Loucy (cell line): ENCODE data around the gene SNX19.

Experiments
- H2AFZ ChIP-seq: fragments of 200-600 bp; sonication (generic); 2 replicates; pipeline ENCODE4 v1.6.0; 2016; ENCODE audit warnings: antibody characterized with exemption, mild to moderate bottlenecking, low read length, moderate library complexity
- H3F3A ChIP-seq: fragments of 200-600 bp; 2 replicates; pipeline ENCODE4 v1.6.0; 2016; ENCODE audit warnings: antibody characterized with exemption, low read depth, mild to moderate bottlenecking
- H3K27me3 ChIP-seq: fragments of 200-600 bp; sonication (generic); 2 replicates; pipeline ENCODE4 v1.6.1; 2014; ENCODE audit warnings: low read length, mild to moderate bottlenecking; ENCODE audit not compliant: insufficient read depth, poor library complexity, severe bottlenecking
- H3K36me3 ChIP-seq: fragments of 200-600 bp; sonication (generic); 2 replicates; pipeline ENCODE4 v1.6.1; 2016; ENCODE audit warnings: low read length; ENCODE audit not compliant: insufficient read depth
- H3K4me1 ChIP-seq: fragments of 200-600 bp; sonication (generic); 2 replicates; pipeline ENCODE4 v1.5.1; 2014; ENCODE audit warnings: low read length, mild to moderate bottlenecking; ENCODE audit not compliant: insufficient read depth, poor library complexity, severe bottlenecking
- H3K4me2 ChIP-seq: fragments of 200-600 bp; sonication (generic); 2 replicates; pipeline ENCODE4 v1.6.0; 2014; ENCODE audit warnings: antibody characterized with exemption, low read length, low read depth, mild to moderate bottlenecking; ENCODE audit not compliant: poor library complexity, severe bottlenecking
- H3K4me3 ChIP-seq: fragments of 200-600 bp; sonication (generic); 2 replicates; pipeline ENCODE4 v1.5.1; 2014; ENCODE audit warnings: low read length, mild to moderate bottlenecking, mixed read lengths; ENCODE audit not compliant: poor library complexity, severe bottlenecking
- H3K79me2 ChIP-seq: fragments of 200-600 bp; sonication (generic); 2 replicates; pipeline ENCODE4 v1.6.1; 2014; ENCODE audit warnings: low read length; ENCODE audit not compliant: insufficient read depth
- H3K9ac ChIP-seq: fragments of 200-600 bp; sonication (generic); 2 replicates; pipeline ENCODE4 v1.6.0; 2014; ENCODE audit warnings: mild to moderate bottlenecking, low read depth, low read length, moderate library complexity; ENCODE audit not compliant: poor library complexity, severe bottlenecking
- H3K9me2 ChIP-seq: fragments of 200-600 bp; sonication (generic); replicated peaks from 2 replicates; pipeline ENCODE4 v1.6.1; 2016; ENCODE audit warnings: low read depth, low read length, mixed read lengths
- H3K9me3 ChIP-seq: fragments of 200-600 bp; sonication (generic); 2 replicates; pipeline ENCODE4 v1.6.1; 2014; ENCODE audit warnings: mild to moderate bottlenecking, antibody characterized with exemption, low read length, low read depth; ENCODE audit not compliant: insufficient read depth
- H4K20me1 ChIP-seq: fragments of 200-600 bp; sonication (generic); 2 replicates; pipeline ENCODE4 v1.6.0; 2014; ENCODE audit warnings: antibody characterized with exemption, low read length, mild to moderate bottlenecking; ENCODE audit not compliant: insufficient read depth, poor library complexity, severe bottlenecking
- EZH2phosphoT487 ChIP-seq: fragments of 200-600 bp; IDR thresholded peaks from 2 replicates; pipeline ENCODE4 v1.6.1; 2018; ENCODE audit warnings: antibody characterized with exemption, mild to moderate bottlenecking, moderate library complexity, borderline replicate concordance
- TF ChIP-seq, protein P1 (sequence below): fragments of 200-600 bp; sonication (generic); conservative IDR thresholded peaks from 2 replicates; pipeline ENCODE4 v1.5.1; 2014; ENCODE audit warnings: mild to moderate bottlenecking, antibody characterized with exemption, low read length

The SNX19 gene

DNA sequence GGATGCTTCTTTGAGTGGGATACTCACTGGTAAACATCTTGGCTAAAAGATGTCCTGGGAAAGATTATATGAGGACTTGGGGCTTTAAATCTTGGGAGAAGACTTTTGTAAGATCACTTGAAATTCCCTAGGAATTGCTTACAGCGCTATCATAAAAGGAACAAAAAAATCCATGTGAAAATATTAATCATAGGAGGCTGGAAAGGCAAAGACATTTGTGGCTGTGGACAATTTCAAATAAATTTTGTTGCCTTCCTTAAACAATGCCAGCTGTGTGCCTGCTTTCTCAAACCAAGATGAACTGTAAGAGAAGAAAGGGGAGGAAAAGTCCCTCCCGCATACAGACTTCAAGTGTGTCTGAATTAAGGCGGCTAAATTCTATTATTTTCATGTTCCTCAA, 75.6 kb downstream of the SNX19 start:
- Histone ChIP-seq H3K9ac (no peak overlapping the region), H3K4me3 (no peak overlapping the region), H3F3A (no peaks in the 10 kb centered on the region), H3K36me3 (no peaks in the 10 kb centered on the region), H4K20me1 (no peaks in the 10 kb centered on the region), H3K79me2 (no peaks in the 10 kb centered on the region), H3K4me1 (no peaks in the 10 kb centered on the region), H2AFZ (no peak overlapping the region), H3K27me3 (no peaks in the 10 kb centered on the region), H3K4me2 (no peak overlapping the region), H3K9me2 (no peaks in the 10 kb centered on the region), H3K9me3 (no peaks in the 10 kb centered on the region)
- TF ChIP-seq EZH2phosphoT487 = no peak
- TF ChIP-seq, protein P1, sequence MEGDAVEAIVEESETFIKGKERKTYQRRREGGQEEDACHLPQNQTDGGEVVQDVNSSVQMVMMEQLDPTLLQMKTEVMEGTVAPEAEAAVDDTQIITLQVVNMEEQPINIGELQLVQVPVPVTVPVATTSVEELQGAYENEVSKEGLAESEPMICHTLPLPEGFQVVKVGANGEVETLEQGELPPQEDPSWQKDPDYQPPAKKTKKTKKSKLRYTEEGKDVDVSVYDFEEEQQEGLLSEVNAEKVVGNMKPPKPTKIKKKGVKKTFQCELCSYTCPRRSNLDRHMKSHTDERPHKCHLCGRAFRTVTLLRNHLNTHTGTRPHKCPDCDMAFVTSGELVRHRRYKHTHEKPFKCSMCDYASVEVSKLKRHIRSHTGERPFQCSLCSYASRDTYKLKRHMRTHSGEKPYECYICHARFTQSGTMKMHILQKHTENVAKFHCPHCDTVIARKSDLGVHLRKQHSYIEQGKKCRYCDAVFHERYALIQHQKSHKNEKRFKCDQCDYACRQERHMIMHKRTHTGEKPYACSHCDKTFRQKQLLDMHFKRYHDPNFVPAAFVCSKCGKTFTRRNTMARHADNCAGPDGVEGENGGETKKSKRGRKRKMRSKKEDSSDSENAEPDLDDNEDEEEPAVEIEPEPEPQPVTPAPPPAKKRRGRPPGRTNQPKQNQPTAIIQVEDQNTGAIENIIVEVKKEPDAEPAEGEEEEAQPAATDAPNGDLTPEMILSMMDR = no peak

DNA sequence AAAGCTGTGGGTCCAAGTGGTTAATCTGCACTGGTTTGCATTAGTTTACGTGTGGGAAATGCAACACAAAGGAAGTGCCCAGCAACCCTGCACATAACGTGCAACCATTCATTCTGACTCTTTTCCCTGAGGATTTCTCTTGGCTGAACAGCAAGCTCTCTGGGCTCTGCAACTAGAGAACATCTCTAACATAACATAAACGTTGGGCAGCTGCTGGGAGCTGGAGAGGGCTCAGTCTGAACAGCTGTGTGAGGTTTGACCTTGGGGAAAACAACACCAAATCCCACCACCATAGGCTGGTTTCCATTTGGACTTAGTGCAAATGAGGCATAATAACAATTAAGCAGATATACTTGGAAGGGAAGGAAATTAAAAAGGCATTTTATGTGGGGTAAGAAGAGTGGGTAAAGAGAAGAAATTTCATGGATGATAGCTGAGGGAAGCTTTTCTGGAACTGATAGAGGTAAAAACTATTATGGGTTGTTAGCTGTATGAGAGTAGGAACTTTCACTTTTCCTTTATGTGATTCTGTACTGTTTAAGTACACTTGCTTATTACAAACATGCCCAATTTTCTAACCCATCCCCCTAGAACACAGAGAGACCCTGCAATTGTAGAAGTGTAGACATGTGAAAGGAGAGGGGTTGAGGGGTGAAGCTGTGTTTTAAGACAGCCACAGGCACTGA, 76.2 kb downstream of the SNX19 start:
- Histone ChIP-seq H3K36me3 (no peaks in the 10 kb centered on the region), H3K4me1 (no peaks in the 10 kb centered on the region), H3K4me3 (no peak overlapping the region), H2AFZ (no peak overlapping the region), H3F3A (no peaks in the 10 kb centered on the region), H3K9me2 (no peaks in the 10 kb centered on the region), H3K79me2 (no peaks in the 10 kb centered on the region), H3K9me3 (no peaks in the 10 kb centered on the region), H3K27me3 (no peaks in the 10 kb centered on the region), H4K20me1 (no peaks in the 10 kb centered on the region), H3K4me2 (no peak overlapping the region), H3K9ac (no peak overlapping the region)
- TF ChIP-seq EZH2phosphoT487 = no peak
- TF ChIP-seq, protein P1 = no peak

DNA sequence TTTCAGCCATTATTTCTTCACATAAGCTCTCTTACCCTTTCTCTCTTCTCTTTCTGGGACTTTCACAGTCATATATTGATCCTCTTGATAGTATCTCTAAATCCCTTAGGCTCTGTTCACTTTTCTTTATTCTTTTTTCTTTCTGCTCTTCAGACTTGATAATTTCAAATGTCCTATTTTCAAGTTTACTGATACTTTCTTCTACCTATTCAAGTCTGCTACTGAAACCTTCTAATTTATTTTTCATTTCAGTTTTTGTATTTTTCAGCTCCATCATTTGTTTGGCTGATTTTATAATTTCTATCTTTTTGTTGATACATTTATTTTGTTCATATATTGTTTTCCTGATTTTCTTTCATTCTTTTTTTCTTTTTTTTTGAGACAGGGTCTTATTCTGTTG, 79.1 kb downstream of the SNX19 start:
- Histone ChIP-seq H4K20me1 (no peaks in the 10 kb centered on the region), H3K4me3 (no peak overlapping the region), H3K4me2 (no peak overlapping the region), H3K9ac (no peak overlapping the region), H3K9me3 (no peaks in the 10 kb centered on the region), H3K36me3 (no peaks in the 10 kb centered on the region), H3K27me3 (no peaks in the 10 kb centered on the region), H2AFZ (no peak overlapping the region), H3F3A (no peaks in the 10 kb centered on the region), H3K9me2 (no peaks in the 10 kb centered on the region), H3K4me1 (no peaks in the 10 kb centered on the region), H3K79me2 (no peaks in the 10 kb centered on the region)
- TF ChIP-seq, protein P1 = no peak
- no peak for TF ChIP-seq EZH2phosphoT487
